CD4-positive, alpha-beta memory T cell (primary cell): ENCODE data around the gene SAMD1. TPM values are rescaled to one million over a fixed set of nuclear protein-coding genes. Genes with fewer than 3 reads are reported as not detected.

Source experiments
- CTCF ChIA-PET: fragments of 350-600 bp; sonication (Branson Sonifier 250); formaldehyde crosslinking; loops from one replicate; lab custom pipeline; 2021; ENCODE audit warnings: inconsistent platforms; ENCODE audit not compliant: partially characterized antibody; lab: Charles Lee
- POLR2A ChIA-PET: fragments of 350-600 bp; sonication (Branson Sonifier 250); formaldehyde crosslinking; loops from one replicate; lab custom pipeline; 2021; ENCODE audit not compliant: partially characterized antibody; lab: Charles Lee
- DNase-seq, 5 donors: peaks; one replicate each; pipeline versions ENCODE4 v3.0.0 to v3.0.0-alpha.2; 2020 to 2022; ENCODE audit warnings: mixed read lengths in 1 of 5
- H3K27ac ChIP-seq: one replicate; pipeline ENCODE4 v1.7.0; 2013; ENCODE audit warnings: low read depth, low read length
- H3K27me3 ChIP-seq: 2 replicates; pipeline ENCODE4 v1.7.0; 2013; ENCODE audit warnings: mild to moderate bottlenecking, low read length, moderate library complexity; ENCODE audit not compliant: insufficient read depth
- H3K36me3 ChIP-seq: 2 replicates; pipeline ENCODE4 v1.7.0; 2013; ENCODE audit warnings: mild to moderate bottlenecking, low read length, moderate library complexity; ENCODE audit not compliant: insufficient read depth
- H3K4me1 ChIP-seq: 2 replicates; pipeline ENCODE4 v1.7.0; 2013; ENCODE audit warnings: mild to moderate bottlenecking, low read length, moderate library complexity; ENCODE audit not compliant: insufficient read depth
- H3K4me3 ChIP-seq, 2 donors: one replicate each; pipeline ENCODE4 v1.7.0; 2013; ENCODE audit warnings: low read length in 2 of 2, mild to moderate bottlenecking in 1 of 2
- H3K9me3 ChIP-seq, 2 donors: one replicate each; pipeline ENCODE4 v1.7.0; 2013; ENCODE audit warnings: low read length in 2 of 2, control low read depth in 1 of 2; ENCODE audit not compliant: control insufficient read depth in 1 of 2
- H3K27ac Mint-ChIP-seq, 7 donors: one replicate each; pipeline ENCODE4 v1.8.0; 2020 to 2021; ENCODE audit warnings: mixed read lengths in 7 of 7, mild to moderate bottlenecking in 6 of 7, inconsistent platforms in 3 of 7, moderate library complexity in 3 of 7
- H3K27me3 Mint-ChIP-seq, 2 donors: one replicate each; pipeline ENCODE4 v1.8.0; 2020 to 2021; ENCODE audit warnings: mixed read lengths in 2 of 2
- H3K36me3 Mint-ChIP-seq, 2 donors: one replicate each; pipeline ENCODE4 v1.8.0; 2020 to 2021; ENCODE audit warnings: mixed read lengths in 2 of 2, inconsistent platforms in 1 of 2, mild to moderate bottlenecking in 1 of 2
- H3K4me1 Mint-ChIP-seq, 4 donors: one replicate each; pipeline ENCODE4 v1.8.0; 2020 to 2021; ENCODE audit warnings: mixed read lengths in 4 of 4, mild to moderate bottlenecking in 1 of 4
- H3K4me3 Mint-ChIP-seq, 8 donors: one replicate each; pipeline ENCODE4 v1.8.0; 2020 to 2021; ENCODE audit warnings: mixed read lengths in 8 of 8, mild to moderate bottlenecking in 7 of 8, moderate library complexity in 6 of 8, inconsistent platforms in 3 of 8
- H3K9me3 Mint-ChIP-seq, 8 donors: one replicate each; pipeline ENCODE4 v1.8.0; 2020 to 2021; ENCODE audit warnings: mixed read lengths in 8 of 8, mild to moderate bottlenecking in 5 of 8, inconsistent platforms in 3 of 8, moderate library complexity in 1 of 8
- intact Hi-C: fragments of 100-400 bp; cut with micrococcal nuclease; formaldehyde crosslinking; loops from one replicate; pipeline ENCODE4 v1.15.1; 2023
- polyA plus RNA-seq, 2 donors: library from polyadenylated mRNA; unstranded; fragments of 300-500 nt; fragmentation: Illumina TruSeq; gene quantifications; one replicate each; pipeline ENCODE4 v1.2.3, GENCODE V29; 2021
- total RNA-seq, 2 experiments: library from RNA; stranded (reverse); gene quantifications; one replicate each; pipeline ENCODE4 v1.2.3, GENCODE V29; 2021

Gene SAMD1
- total and polyA plus RNA-seq, 4 experiments from 2014 or later = 0.16 to 43.3 (median 19.5) TPM

GRCh38 chr19:14063105-14063504 is 27.4 kb downstream of the SAMD1 start:
- no peak for DNase-seq
- CTCF ChIA-PET = interaction anchor here (4.7 kb wide), 1 partner anchor 8 kb away, joined by 65 read pairs; the partner anchor contains the start of gene MISP3
- H3K4me3 Mint-ChIP-seq = no peak overlapping the region
- no peak overlapping the region for H3K27ac Mint-ChIP-seq
- no peaks in the 10 kb centered on the region for H3K9me3 ChIP-seq
- no peaks in the 10 kb centered on the region for H3K36me3 ChIP-seq
- intact Hi-C loops = no loop called here
- H3K4me1 Mint-ChIP-seq = peaks cover 6 to 16% (median 11%) of the 10 kb centered on the region in 4 donors
- H3K27me3 ChIP-seq = peaks cover 15% of the 10 kb centered on the region
- H3K27ac ChIP-seq = no peak overlapping the region
- H3K9me3 Mint-ChIP-seq = peaks cover 0 to 1% (median 0%) of the 10 kb centered on the region in 8 donors
- POLR2A ChIA-PET = no interaction called here
- H3K27me3 Mint-ChIP-seq = peaks cover 18 to 20% of the 10 kb centered on the region in 2 donors
- no peak overlapping the region for H3K4me3 ChIP-seq
- no peaks in the 10 kb centered on the region for H3K36me3 Mint-ChIP-seq
- peaks cover 13% of the 10 kb centered on the region for H3K4me1 ChIP-seq

GRCh38 chr19:14062558-14062855 is 28.0 kb downstream of the SAMD1 start:
- DNase-seq = no peak
- CTCF ChIA-PET = interaction anchor here (1.2 to 4.7 kb wide), 2 partner anchors 8 to 13 kb away, joined by 3 to 65 read pairs; partner anchors contain the start of gene MISP3
- H3K27me3 Mint-ChIP-seq = peaks cover 18 to 23% of the 10 kb centered on the region in 2 donors

GRCh38 chr19:14061751-14062557 is 28.6 kb downstream of the SAMD1 start, which contains the start of gene PALM3:
Gene PALM3 (minus strand): TSS chr19:14062076. CDS start chr19:14061980, 96 bp downstream.
- Histone ChIP-seq H3K36me3 (no peaks in the 10 kb centered on the region), H3K27me3 (peaks cover 17% of the 10 kb centered on the region), H3K4me1 (peaks cover 18% of the 10 kb centered on the region), H3K27ac (no peak within 1 kb of the TSS), H3K9me3 (no peaks in the 10 kb centered on the region), H3K4me3 (no peak within 1 kb of the TSS)
- no peak within 1 kb of the TSS for H3K4me3 Mint-ChIP-seq
- intact Hi-C loops = no loop called here
- peaks cover 0 to 1% (median 0%) of the 10 kb centered on the region in 8 donors for H3K9me3 Mint-ChIP-seq
- POLR2A ChIA-PET = no interaction called here
- CTCF ChIA-PET = interaction anchor here (1.2 to 4.7 kb wide), 3 partner anchors 9 to 13 kb away, joined by 3 to 65 read pairs (median 27); partner anchors contain the start of gene MISP3
- H3K27ac Mint-ChIP-seq = no peak within 1 kb of the TSS
- DNase-seq = no peak
- peaks cover 7 to 21% (median 14%) of the 10 kb centered on the region in 4 donors for H3K4me1 Mint-ChIP-seq
- peaks cover 18 to 23% of the 10 kb centered on the region in 2 donors for H3K27me3 Mint-ChIP-seq
- H3K36me3 Mint-ChIP-seq = no peaks in the 10 kb centered on the region

More at GRCh38 chr19:14062558-14062855, 28.0 kb downstream of the SAMD1 start:
- H3K4me1 ChIP-seq = peaks cover 18% of the 10 kb centered on the region
- H3K27me3 ChIP-seq = peaks cover 17% of the 10 kb centered on the region
- peaks cover 0 to 1% (median 0%) of the 10 kb centered on the region in 8 donors for H3K9me3 Mint-ChIP-seq
- no peaks in the 10 kb centered on the region for H3K36me3 Mint-ChIP-seq
- no peak overlapping the region for H3K27ac ChIP-seq
- intact Hi-C loops = no loop called here
- no peak overlapping the region for H3K4me3 ChIP-seq
- peaks cover 7 to 21% (median 14%) of the 10 kb centered on the region in 4 donors for H3K4me1 Mint-ChIP-seq
- H3K27ac Mint-ChIP-seq = no peak overlapping the region
- POLR2A ChIA-PET = no interaction called here
- no peaks in the 10 kb centered on the region for H3K36me3 ChIP-seq
- H3K4me3 Mint-ChIP-seq = no peak overlapping the region
- no peaks in the 10 kb centered on the region for H3K9me3 ChIP-seq

- Mint-ChIP-seq H3K4me1 (peaks cover 7 to 21% (median 14%) of the 10 kb centered on the region in 4 donors), H3K36me3 (no peaks in the 10 kb centered on the region), H3K9me3 (peaks cover 0 to 1% (median 0%) of the 10 kb centered on the region in 8 donors), H3K27me3 (peaks cover 14 to 22% of the 10 kb centered on the region in 2 donors), H3K27ac (no peak overlapping the region), H3K4me3 (no peak overlapping the region)
- no peak for DNase-seq
- peaks cover 17% of the 10 kb centered on the region for H3K27me3 ChIP-seq
- no peak overlapping the region for H3K27ac ChIP-seq
- CTCF ChIA-PET = interaction anchor here (0.7 to 4.7 kb wide), 10 partner anchors 10 to 179 kb away, joined by 3 to 65 read pairs (median 8); partner anchors contain the start of genes IL27RA and MISP3
- H3K36me3 ChIP-seq = no peaks in the 10 kb centered on the region
- intact Hi-C loops = no loop called here
- H3K4me3 ChIP-seq = no peak overlapping the region
- POLR2A ChIA-PET = interaction anchor here (1.2 kb wide), 1 partner anchor 29 kb away, joined by 3 read pairs; no protein-coding TSS in a partner anchor
- H3K4me1 ChIP-seq = peaks cover 18% of the 10 kb centered on the region
- H3K9me3 ChIP-seq = no peaks in the 10 kb centered on the region
These were observed 29.3 kb downstream of the SAMD1 start for GRCh38 chr19:14061081-14061749.

- Histone ChIP-seq H3K4me1 (peaks cover 18% of the 10 kb centered on the region), H3K9me3 (no peaks in the 10 kb centered on the region), H3K27me3 (peaks cover 17% of the 10 kb centered on the region), H3K27ac (no peak overlapping the region), H3K36me3 (no peaks in the 10 kb centered on the region), H3K4me3 (no peak overlapping the region)
- Mint-ChIP-seq H3K4me3 (peak overlapping the region in 1 of 8 donors; percentile 70), H3K27ac (no peak overlapping the region), H3K27me3 (peaks cover 13 to 22% of the 10 kb centered on the region in 2 donors), H3K36me3 (peaks cover 0 to 3% of the 10 kb centered on the region in 2 donors), H3K4me1 (peaks cover 9 to 28% (median 15%) of the 10 kb centered on the region in 4 donors), H3K9me3 (peaks cover 0 to 3% (median 0%) of the 10 kb centered on the region in 8 donors)
- CTCF ChIA-PET = interaction anchor here (0.7 to 4.7 kb wide), 29 partner anchors 10 to 311 kb away, joined by 3 to 65 read pairs (median 5); partner anchors contain the start of genes ASF1B, IL27RA, MISP3 and NANOS3
- POLR2A ChIA-PET = interaction anchor here (0.6 to 3.3 kb wide), 10 partner anchors 14 to 208 kb away, joined by 3 to 10 read pairs (median 4); partner anchors contain the start of genes IL27RA, PRKACA and RFX1
- no peak for DNase-seq
- intact Hi-C loops = loop anchor here (2.0 kb wide), 1 partner anchor 13 kb away; the partner anchor contains the start of gene MISP3
These were observed 30.8 kb downstream of the SAMD1 start for GRCh38 chr19:14059652-14060155.

GRCh38 chr19:14059093-14059480 is 31.5 kb downstream of the SAMD1 start:
- H3K4me3 Mint-ChIP-seq = peak overlapping the region in 7 of 8 donors; percentile 42 to 84 (median 61)
- intact Hi-C loops = loop anchor here (2.0 kb wide), 1 partner anchor 14 kb away; the partner anchor contains the start of gene MISP3
- Histone ChIP-seq H3K9me3 (no peaks in the 10 kb centered on the region), H3K4me1 (peaks cover 18% of the 10 kb centered on the region), H3K4me3 (no peak overlapping the region), H3K27ac (no peak overlapping the region), H3K36me3 (no peaks in the 10 kb centered on the region), H3K27me3 (peaks cover 17% of the 10 kb centered on the region)
- DNase-seq = peak in 4 of 5 donors; percentile 20 to 43 (median 42)
- peaks cover 0 to 4% (median 0%) of the 10 kb centered on the region in 8 donors for H3K9me3 Mint-ChIP-seq
- POLR2A ChIA-PET = interaction anchor here (1.0 to 3.3 kb wide), 7 partner anchors 13 to 208 kb away, joined by 3 to 10 read pairs (median 4); partner anchors contain the start of genes IL27RA, PRKACA and RFX1
- H3K4me1 Mint-ChIP-seq = peaks cover 9 to 28% (median 16%) of the 10 kb centered on the region in 4 donors
- peaks cover 13 to 22% of the 10 kb centered on the region in 2 donors for H3K27me3 Mint-ChIP-seq
- peak overlapping the region in 1 of 7 donors; percentile 40 for H3K27ac Mint-ChIP-seq
- CTCF ChIA-PET = interaction anchor here (0.7 to 4.7 kb wide), 28 partner anchors 9 to 310 kb away, joined by 3 to 65 read pairs (median 5); partner anchors contain the start of genes ASF1B, CC2D1A, MISP3 and PODNL1
- H3K36me3 Mint-ChIP-seq = peaks cover 2 to 4% of the 10 kb centered on the region in 2 donors
